Caco-2 (cell line): Measurements from ENCODE around the gene P4HA2. TPM values are rescaled to one million over a fixed set of nuclear protein-coding genes. Genes with fewer than 3 reads are reported as not detected.

Experiments
- Bru-seq: library from RNA; stranded (reverse); fragments of 400-500 nt; gene quantifications from one replicate; lab custom pipeline; 2021; lab: Mats Ljungman, UMichigan
- BruChase-seq, 2 experiments: library from RNA; stranded (reverse); fragments of 400-500 nt; gene quantifications; one replicate each; lab custom pipeline; 2021; lab: Mats Ljungman, UMichigan
- BruUV-seq: library from RNA; stranded (reverse); fragments of 400-500 nt; replicated peaks from 2 replicates; lab custom pipeline; 2021; lab: Mats Ljungman, UMichigan
- CTCF ChIA-PET: fragments of 300-600 bp; sonication (Branson Sonifier 250); formaldehyde crosslinking; loops from one replicate; lab custom pipeline; 2022; ENCODE audit warnings: antibody characterized with exemption; lab: Charles Lee
- POLR2A ChIA-PET: fragments of 300-600 bp; sonication (Branson Sonifier 250); formaldehyde crosslinking; loops from one replicate; lab custom pipeline; 2022; ENCODE audit warnings: antibody characterized with exemption; lab: Charles Lee
- DNase-seq, 2 experiments: peaks; one replicate each; pipeline versions ENCODE4 v3.0.0 to v3.0.0-alpha.2; 2020 to 2022
- H3K27me3 ChIP-seq: replicated peaks from 2 replicates; pipeline ENCODE4 v1.6.0; 2011; ENCODE audit warnings: low read length; ENCODE audit not compliant: control insufficient read depth, insufficient read depth
- H3K36me3 ChIP-seq: 2 replicates; pipeline ENCODE4 v1.5.1; 2011; ENCODE audit warnings: low read length; ENCODE audit not compliant: control insufficient read depth, insufficient read depth
- H3K4me1 ChIP-seq: fragments of 250-450 bp; sonication (Bioruptor Pico); 2 replicates; pipeline ENCODE4 v1.5.1; 2020; ENCODE audit warnings: mild to moderate bottlenecking
- H3K4me3 ChIP-seq: 2 replicates; pipeline ENCODE4 v1.5.1; 2011; ENCODE audit warnings: low read depth, mild to moderate bottlenecking, control low read depth, low read length
- H3K9me3 ChIP-seq: fragments of 250-450 bp; sonication (Bioruptor Pico); 2 replicates; pipeline ENCODE4 v1.5.1; 2020; ENCODE audit warnings: mild to moderate bottlenecking, moderate library complexity
- H3K27ac Mint-ChIP-seq: one replicate; pipeline ENCODE4 v1.8.0; 2022; ENCODE audit warnings: mixed read lengths; ENCODE audit not compliant: unreplicated experiment
- H3K27me3 Mint-ChIP-seq: one replicate; pipeline ENCODE4 v1.8.0; 2022; ENCODE audit warnings: mixed read lengths; ENCODE audit not compliant: insufficient read depth, unreplicated experiment
- H3K36me3 Mint-ChIP-seq: one replicate; pipeline ENCODE4 v1.8.0; 2022; ENCODE audit warnings: mild to moderate bottlenecking, mixed read lengths; ENCODE audit not compliant: insufficient read depth, unreplicated experiment
- H3K4me1 Mint-ChIP-seq: one replicate; pipeline ENCODE4 v1.8.0; 2022; ENCODE audit warnings: low read depth, mixed read lengths; ENCODE audit not compliant: unreplicated experiment
- H3K4me3 Mint-ChIP-seq: one replicate; pipeline ENCODE4 v1.8.0; 2022; ENCODE audit warnings: mild to moderate bottlenecking, moderate library complexity, mixed read lengths; ENCODE audit not compliant: unreplicated experiment
- H3K9me3 Mint-ChIP-seq: one replicate; pipeline ENCODE4 v1.8.0; 2022; ENCODE audit warnings: mixed read lengths; ENCODE audit not compliant: unreplicated experiment
- intact Hi-C: fragments of 100-400 bp; cut with micrococcal nuclease; formaldehyde crosslinking; loops from one replicate; pipeline ENCODE4 v1.10.0; 2022; ENCODE audit not compliant: unreplicated experiment
- long read RNA-seq: library from polyadenylated mRNA; stranded (forward); transcript quantifications from one replicate; pipeline ENCODE4 v2.0.0, GENCODE V29; 2022
- total RNA-seq: library from RNA; stranded (reverse); gene quantifications from 2 replicates; pipeline ENCODE4 v1.2.3, GENCODE V29; 2022
- TF ChIP-seq, protein P1 (sequence below), 2 experiments: fragments of 200-600 bp in 1 of 2; IDR thresholded peaks; 1 replicate in 1 of 2; 2 replicates in 1 of 2; pipeline versions ENCODE4 v1.5.1 to v1.8.0; 2011 to 2022; ENCODE audit warnings: antibody characterized with exemption in 1 of 2, control low read depth in 1 of 2, inconsistent platforms in 1 of 2, low read depth in 1 of 2, low read length in 1 of 2, mild to moderate bottlenecking in 1 of 2, moderate library complexity in 1 of 2; ENCODE audit not compliant: insufficient read depth in 1 of 2, severe bottlenecking in 1 of 2, unreplicated experiment in 1 of 2

The P4HA2 gene
- total RNA-seq (41.0 and 42.3 TPM in 2 replicates), Bru-seq, nascent RNA (percentile 53 among the genes with signal in this experiment), BruChase-seq, experiment 1, labeled RNA remaining after a 2-hour chase (percentile 60 among the genes with signal in this experiment), BruChase-seq, experiment 2, labeled RNA remaining after a 6-hour chase (percentile 65 among the genes with signal in this experiment)
- long read RNA-seq, transcript P4HA2-202 (15 exons, 2,313 nt) = major isoform, 36 of 114 reads
- long read RNA-seq, partial matches to known transcripts = 14 of 114 reads
- long read RNA-seq, other reads (novel, unspliced or antisense) = 58 of 114 reads

DNA sequence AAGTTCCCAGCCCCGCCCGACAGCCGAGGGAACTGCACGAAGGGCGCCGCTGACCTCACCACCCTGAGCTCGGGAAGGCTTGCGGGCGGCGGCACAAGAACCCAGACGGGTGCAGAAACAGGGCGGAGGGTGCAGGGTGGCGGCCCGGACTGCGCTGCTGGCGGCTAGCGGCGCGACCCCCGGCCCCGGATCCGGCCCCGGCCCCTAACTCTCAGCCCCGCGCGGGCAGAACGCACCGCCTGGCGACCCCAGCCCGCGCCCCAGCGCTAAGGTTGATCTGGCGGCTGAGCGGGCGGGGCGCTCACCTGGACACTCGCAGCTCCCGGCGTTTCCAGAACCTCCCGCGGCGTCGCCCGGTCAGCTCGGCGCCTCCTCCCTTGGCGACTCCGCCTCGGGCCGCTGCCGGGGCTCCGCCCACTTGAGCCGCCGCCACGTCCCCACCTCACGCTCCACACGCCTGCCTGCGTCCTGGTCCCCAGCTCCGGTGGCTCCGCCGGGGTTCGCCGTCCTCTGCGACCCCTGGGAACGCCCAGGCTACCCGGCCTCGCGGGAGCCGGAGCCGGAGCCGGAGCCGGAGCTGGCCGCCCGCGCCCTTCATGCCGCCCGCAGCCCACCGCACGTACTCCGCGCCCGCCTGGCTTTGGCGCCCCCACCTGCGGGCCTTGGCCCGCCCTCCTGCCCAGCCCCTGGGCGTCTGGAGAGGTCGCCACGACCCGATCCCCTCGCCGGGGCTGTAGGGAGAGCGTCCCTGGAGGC lies at the start of gene P4HA2:
Gene P4HA2, minus strand, starts transcription at position 369 of the 756 bp plus-strand sequence. CDS start 9,227 bp downstream, outside the sequence.
- no peaks in the 10 kb centered on the region for H3K9me3 ChIP-seq
- Mint-ChIP-seq H3K9me3 (no peaks in the 10 kb centered on the region), H3K36me3 (no peaks in the 10 kb centered on the region), H3K27ac (peak within 1 kb of the TSS; percentile 44), H3K4me1 (peaks cover 5% of the 10 kb centered on the region), H3K27me3 (no peaks in the 10 kb centered on the region), H3K4me3 (peak within 1 kb of the TSS; percentile 77)
- H3K36me3 ChIP-seq = no peaks in the 10 kb centered on the region
- TF ChIP-seq, protein P1, sequence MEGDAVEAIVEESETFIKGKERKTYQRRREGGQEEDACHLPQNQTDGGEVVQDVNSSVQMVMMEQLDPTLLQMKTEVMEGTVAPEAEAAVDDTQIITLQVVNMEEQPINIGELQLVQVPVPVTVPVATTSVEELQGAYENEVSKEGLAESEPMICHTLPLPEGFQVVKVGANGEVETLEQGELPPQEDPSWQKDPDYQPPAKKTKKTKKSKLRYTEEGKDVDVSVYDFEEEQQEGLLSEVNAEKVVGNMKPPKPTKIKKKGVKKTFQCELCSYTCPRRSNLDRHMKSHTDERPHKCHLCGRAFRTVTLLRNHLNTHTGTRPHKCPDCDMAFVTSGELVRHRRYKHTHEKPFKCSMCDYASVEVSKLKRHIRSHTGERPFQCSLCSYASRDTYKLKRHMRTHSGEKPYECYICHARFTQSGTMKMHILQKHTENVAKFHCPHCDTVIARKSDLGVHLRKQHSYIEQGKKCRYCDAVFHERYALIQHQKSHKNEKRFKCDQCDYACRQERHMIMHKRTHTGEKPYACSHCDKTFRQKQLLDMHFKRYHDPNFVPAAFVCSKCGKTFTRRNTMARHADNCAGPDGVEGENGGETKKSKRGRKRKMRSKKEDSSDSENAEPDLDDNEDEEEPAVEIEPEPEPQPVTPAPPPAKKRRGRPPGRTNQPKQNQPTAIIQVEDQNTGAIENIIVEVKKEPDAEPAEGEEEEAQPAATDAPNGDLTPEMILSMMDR (IDR thresholded peaks at IDR 0.05; ENCODE audit: insufficient read depth in 1 of 2, low read depth in 1 of 2, low read length in 1 of 2, severe bottlenecking in 1 of 2, unreplicated experiment in 1 of 2) = peak in 1 of 2 experiments; percentile 10
- intact Hi-C loops = loop anchor here (1.0 to 5.0 kb wide), 4 partner anchors 37 to 140 kb away; partner anchors contain the start of gene SLC22A5
- H3K27me3 ChIP-seq = no peaks in the 10 kb centered on the region
- H3K4me3 ChIP-seq = peak within 1 kb of the TSS; percentile 59
- BruUV-seq = no TSS peak
- CTCF ChIA-PET = interaction anchor here (0.6 to 2.6 kb wide), 7 partner anchors 9 to 1770 kb away, joined by 3 to 23 read pairs (median 5); no protein-coding TSS in a partner anchor
- DNase-seq = peak; percentile 89 to 91
- POLR2A ChIA-PET = interaction anchor here (0.6 to 1.7 kb wide), 4 partner anchors 23 to 140 kb away, joined by 3 to 17 read pairs (median 8); partner anchors contain the start of gene SLC22A4
- peaks cover 5% of the 10 kb centered on the region; the same call in 1 of the 2 replicates for H3K4me1 ChIP-seq

DNA sequence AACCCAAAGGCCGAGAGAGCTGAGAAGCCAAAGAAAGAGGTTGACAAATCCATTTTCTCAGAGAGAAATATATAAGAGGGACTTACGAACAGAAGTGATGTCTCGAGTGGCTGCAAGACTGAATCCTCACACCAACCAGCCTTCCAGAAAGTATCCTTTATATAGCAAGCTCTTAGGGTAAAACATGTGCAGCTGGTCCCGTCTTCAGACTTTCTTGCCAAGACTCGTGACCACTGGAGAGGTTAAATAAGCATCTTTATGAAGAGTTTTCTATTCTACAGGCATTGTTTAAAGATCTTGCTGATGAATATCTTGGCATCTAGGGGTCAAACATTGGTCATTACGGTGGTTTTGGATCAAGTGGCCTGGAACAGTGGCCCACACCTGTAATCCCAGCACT lies 49.6 kb upstream of the P4HA2 start:
- no peaks in the 10 kb centered on the region for H3K9me3 ChIP-seq
- peaks cover 9% of the 10 kb centered on the region for H3K9me3 Mint-ChIP-seq
- POLR2A ChIA-PET = interaction anchor here (3.1 kb wide), 1 partner anchor 17 kb away, joined by 36 read pairs; the partner anchor contains the start of gene SLC22A4
- intact Hi-C loops = loop anchor here (5.0 kb wide), 1 partner anchor 220 kb away; no protein-coding TSS in a partner anchor
- no peaks in the 10 kb centered on the region for H3K27me3 Mint-ChIP-seq
- TF ChIP-seq, protein P1 (IDR thresholded peaks at IDR 0.05; ENCODE audit: insufficient read depth in 1 of 2, low read depth in 1 of 2, low read length in 1 of 2, severe bottlenecking in 1 of 2, unreplicated experiment in 1 of 2) = no peak
- no peaks in the 10 kb centered on the region for H3K27me3 ChIP-seq
- peak overlapping the region; percentile 14 for H3K27ac Mint-ChIP-seq
- H3K4me1 ChIP-seq = peaks cover 51% of the 10 kb centered on the region
- H3K36me3 ChIP-seq = no peaks in the 10 kb centered on the region
- CTCF ChIA-PET = interaction anchor here (0.6 to 1.9 kb wide), 3 partner anchors 10 to 31 kb away, joined by 3 to 27 read pairs (median 4); partner anchors contain the start of gene SLC22A4
- H3K36me3 Mint-ChIP-seq = no peaks in the 10 kb centered on the region
- peaks cover 57% of the 10 kb centered on the region for H3K4me1 Mint-ChIP-seq
- H3K4me3 ChIP-seq = no peak overlapping the region
- peak overlapping the region; percentile 6 for H3K4me3 Mint-ChIP-seq
- DNase-seq = no peak
- BruUV-seq = TSS peak; percentile 53
